Right kidney (tissue), 9 donors: ENCODE data around the gene PNPLA5.
"Not testable (repeated sequence)": the region's sequence is repeated elsewhere in the genome, so short reads cannot be mapped to it uniquely, and the experiment has no call there.

Experiments
- DNase-seq: peaks from one replicate; pipeline ENCODE4 v3.0.0-alpha.2; 2016
- long read RNA-seq, 8 donors: transcript quantifications; one replicate each; lab custom pipeline, GENCODE V29; 2026

PNPLA5 gene, protein sequence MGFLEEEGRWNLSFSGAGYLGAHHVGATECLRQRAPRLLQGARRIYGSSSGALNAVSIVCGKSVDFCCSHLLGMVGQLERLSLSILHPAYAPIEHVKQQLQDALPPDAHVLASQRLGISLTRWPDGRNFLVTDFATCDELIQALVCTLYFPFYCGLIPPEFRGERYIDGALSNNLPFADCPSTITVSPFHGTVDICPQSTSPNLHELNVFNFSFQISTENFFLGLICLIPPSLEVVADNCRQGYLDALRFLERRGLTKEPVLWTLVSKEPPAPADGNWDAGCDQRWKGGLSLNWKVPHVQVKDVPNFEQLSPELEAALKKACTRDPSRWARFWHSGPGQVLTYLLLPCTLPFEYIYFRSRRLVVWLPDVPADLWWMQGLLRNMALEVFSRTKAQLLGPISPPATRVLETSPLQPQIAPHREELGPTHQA
- long read RNA-seq, donor 1: 0 reads
- long read RNA-seq, donor 2: 0 reads
- long read RNA-seq, donor 3: 0 reads
- long read RNA-seq, donor 4: 0 reads
- long read RNA-seq, donor 5: 0 reads
- long read RNA-seq, donor 6: 0 reads
- long read RNA-seq, donor 7: 0 reads
- long read RNA-seq, donor 8: 0 reads

GRCh38 chr22:43891360-43892182, at the start of gene PNPLA5:
PNPLA5 (minus strand) TSS chr22:43892013; CDS start chr22:43891880, 133 bp downstream.
- DNase-seq: peak; percentile 37

DNA sequence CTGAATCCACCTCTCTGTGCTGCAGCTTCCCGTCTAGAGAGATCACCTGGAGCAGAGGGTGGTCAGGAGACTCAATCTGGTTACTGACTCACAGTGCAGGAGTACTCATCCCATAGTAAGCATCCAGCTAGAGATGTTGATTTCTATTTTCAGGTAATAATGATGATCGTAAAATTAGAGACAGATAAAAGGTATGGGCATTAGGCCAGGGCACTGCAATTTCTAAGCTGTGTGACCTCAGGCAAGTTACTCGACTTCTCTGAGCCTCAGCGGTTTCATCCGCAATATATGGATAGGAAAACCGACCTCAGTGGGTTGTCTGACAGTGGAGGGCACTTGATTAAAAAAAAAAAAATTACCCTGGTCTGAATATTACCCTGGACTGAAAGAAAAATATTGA, 49.6 kb upstream of the PNPLA5 start:
- no peak for DNase-seq

- no peak for DNase-seq
Measured at GRCh38 chr22:43931771-43932170, 40.0 kb upstream of the PNPLA5 start.

DNA sequence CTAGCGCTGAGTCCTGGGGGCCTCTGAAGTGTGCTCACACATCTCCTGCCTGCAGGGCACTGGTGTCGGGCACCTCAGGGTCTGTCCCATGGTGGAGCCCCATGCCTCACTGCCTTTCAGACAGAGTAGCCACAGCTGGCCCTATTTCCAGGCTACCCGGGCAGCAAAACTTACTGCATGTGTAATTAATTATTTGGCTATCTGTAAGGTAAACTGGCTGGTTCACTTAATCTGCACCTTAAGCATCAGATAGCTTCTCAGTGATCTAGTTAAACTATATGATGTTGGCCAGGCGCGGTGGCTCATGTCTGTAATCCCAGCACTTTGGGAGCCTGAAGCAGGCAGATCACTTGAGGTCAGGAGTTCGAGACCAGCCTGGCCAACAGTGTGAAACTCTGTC, 37.1 kb upstream of the PNPLA5 start:
- DNase-seq: no peak

DNA sequence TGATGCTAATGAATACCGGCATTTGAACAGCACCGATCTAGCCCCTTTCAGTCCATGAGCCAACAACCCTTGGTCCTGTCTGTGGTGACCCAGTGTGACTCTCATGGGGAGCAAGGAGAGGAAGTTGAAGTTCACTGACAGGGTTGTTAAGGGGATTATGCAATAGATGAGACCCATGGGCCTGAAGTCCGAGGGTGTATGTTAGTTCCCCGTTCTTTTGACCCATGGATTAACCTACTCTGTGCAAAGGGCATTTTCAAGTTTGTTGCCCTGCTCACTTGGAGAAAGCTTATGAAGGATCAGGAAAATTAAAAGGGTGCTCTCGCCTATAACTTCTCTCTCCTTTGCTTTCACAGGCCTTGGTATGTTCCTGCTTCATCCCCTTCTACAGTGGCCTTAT, 36.7 kb upstream of the PNPLA5 start:
- no peak for DNase-seq

DNA sequence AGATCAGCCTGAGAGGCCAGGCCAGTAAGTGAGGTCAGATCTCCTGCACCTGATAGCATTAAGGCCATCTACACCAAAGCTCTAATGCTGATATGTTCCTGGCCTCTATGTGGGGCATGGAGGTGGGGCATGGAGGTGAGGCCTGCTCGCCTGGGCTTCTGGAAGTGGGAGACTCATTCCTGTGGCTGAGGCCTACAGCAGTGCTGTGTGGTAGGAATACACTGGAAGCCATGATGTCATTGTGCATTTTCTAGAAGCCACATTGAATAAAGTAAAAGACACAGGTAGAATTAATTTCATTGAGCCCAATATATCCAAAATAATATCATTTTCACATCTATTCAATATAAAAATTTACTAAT, 34.5 kb upstream of the PNPLA5 start:
- DNase-seq: no peak

- no peak for DNase-seq
Measured at GRCh38 chr22:43925433-43926348, 33.9 kb upstream of the PNPLA5 start.

GRCh38 chr22:43924877-43925276, 33.1 kb upstream of the PNPLA5 start:
- DNase-seq: no peak

DNA sequence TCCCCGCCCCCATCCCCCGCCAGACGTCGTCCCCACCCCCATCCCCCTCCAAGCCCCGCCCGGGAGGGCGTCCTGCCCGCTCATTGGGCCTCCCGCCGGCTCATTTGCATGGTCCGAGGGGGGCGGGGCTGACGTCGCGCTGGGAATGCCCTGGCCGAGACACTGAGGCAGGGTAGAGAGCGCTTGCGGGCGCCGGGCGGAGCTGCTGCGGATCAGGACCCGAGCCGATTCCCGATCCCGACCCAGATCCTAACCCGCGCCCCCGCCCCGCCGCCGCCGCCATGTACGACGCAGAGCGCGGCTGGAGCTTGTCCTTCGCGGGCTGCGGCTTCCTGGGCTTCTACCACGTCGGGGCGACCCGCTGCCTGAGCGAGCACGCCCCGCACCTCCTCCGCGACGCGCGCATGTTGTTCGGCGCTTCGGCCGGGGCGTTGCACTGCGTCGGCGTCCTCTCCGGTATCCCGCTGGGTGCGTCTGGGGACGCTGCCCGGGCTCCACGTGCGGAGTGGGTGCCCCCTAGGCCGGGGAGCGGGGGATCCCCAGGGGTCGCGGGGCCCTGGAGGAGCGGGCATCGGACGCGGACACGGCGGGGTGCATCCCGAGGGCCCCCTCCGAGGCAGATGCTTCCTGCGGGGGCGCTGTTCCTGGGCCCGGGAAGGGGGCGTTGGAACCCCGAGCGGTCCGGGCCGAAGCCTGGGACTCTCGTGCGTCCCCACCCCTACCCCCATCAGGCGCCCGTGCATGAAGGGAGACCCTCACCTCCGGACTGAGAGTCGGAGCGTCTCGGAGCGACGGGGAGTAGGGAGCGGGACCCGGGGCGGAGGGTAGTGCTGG, 32.0 kb upstream of the PNPLA5 start, which contains the start of gene PNPLA3:
PNPLA3 (plus strand) TSS at position 175 of the 834 bp plus-strand sequence; CDS start at position 282, 107 bp downstream.
- DNase-seq: peak; percentile 89

DNA sequence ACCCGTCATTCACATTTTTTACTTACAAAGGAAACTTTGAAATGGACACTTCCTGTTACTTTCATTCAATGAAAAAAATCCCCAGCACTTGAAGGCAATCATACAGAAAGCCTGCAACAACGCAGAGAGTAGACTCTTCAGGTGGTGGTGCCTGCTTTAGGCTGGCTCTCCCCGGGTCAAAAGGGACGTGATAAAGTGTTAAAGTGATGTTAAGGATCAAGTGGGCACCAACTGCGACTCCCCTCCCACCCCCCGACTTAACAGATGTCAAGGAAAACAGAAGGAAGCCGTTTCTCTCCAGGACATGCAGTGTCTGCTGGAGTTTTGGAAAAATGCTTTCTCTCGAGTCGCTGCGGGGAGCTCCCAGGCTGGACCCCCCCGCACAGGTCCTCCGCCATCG, 31.4 kb upstream of the PNPLA5 start:
- peak; percentile 64 for DNase-seq

- no peak for DNase-seq
Measured at GRCh38 chr22:43922123-43922522, 30.3 kb upstream of the PNPLA5 start.

- no peak for DNase-seq
Measured at GRCh38 chr22:43921370-43921769, 29.6 kb upstream of the PNPLA5 start.

GRCh38 chr22:43919106-43919973, 27.5 kb upstream of the PNPLA5 start:
- DNase-seq: no peak

DNA sequence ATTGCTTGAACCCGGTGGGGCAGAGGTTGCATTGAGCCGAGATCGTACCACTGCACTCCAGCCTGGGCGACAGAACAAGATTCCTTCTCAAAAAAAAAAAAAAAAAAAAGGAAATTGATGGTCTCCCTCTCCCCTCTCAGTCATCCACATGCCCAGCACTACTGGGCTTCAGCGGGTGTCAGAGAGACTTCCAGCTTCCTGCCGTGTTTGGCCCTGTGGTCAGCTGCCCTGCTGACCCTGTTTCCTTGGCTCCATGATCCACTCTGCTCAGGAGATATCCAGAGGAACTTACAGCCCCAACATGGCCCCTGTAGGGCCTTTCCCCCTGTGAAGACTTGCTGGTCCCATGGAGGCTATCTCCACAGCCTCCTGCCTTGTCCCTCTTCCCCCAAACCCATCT, 25.7 kb upstream of the PNPLA5 start:
- no peak for DNase-seq

GRCh38 chr22:43911351-43911750, 19.5 kb upstream of the PNPLA5 start:
- DNase-seq: no peak

DNA sequence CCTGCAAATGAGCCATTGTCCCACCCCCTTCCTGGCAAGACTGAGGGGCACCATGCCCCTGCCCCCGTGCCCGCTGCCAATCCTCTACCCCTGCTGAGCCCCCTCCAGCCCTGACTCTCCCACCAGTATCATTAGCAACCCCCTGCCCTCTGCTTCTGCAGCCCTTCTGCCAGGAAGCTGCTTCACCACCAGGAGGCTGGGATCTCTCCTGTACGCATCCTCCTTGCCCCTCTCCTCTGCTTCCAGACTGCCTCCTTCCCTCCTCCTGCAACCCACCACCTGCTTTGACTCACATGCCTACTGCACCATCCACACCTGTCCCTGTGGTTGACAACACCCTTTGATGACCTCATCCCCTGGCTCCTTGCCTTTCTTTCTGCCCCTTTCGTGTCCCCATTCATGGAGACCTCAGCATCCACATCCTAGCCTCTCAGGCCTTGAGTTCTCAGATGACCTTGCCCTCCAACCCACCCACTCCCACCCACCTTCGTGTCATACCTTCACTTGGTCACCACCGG, 18.4 kb upstream of the PNPLA5 start:
- DNase-seq: no peak

GRCh38 chr22:43909708-43910107, 17.9 kb upstream of the PNPLA5 start:
- DNase-seq: no peak

DNA sequence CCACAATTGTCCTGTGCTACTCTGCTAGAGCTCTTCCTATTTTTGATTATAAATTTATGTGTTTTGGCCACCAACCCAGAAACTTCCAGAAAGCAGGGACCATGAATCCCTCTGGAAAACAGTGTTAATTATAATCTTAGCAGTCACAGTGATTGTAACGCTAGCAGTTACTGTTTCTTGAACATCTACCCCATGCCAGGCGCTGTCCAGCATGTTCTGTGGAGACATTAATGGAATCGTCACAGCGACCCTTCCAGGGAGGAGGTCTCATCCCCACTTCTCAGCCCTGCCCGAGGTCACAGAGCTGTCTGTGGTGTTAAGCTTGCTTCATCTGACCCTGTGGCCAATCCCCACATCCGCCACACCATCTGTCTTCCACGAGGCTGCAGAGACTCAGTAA, 13.9 kb upstream of the PNPLA5 start:
- no peak for DNase-seq

DNA sequence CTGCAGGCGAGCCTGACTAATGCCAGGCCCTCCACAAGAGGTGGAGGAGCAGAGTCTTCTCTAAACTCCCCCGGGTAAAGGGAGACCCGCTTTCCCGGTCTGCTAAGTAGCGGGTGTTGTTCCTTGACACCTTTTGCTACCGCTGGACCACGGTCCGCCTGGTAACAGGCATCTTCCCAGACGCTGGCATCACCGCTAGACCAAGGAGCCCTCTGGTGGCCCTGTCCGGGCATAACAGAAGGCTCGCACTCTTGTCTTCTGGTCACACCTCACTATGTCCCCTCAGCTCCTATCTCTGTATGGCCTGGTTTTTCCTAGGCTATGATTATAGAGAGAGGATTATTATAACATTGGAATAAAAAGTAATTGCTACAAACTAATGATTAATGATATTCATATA, 12.6 kb upstream of the PNPLA5 start:
- not testable (repeated sequence) for DNase-seq

GRCh38 chr22:43903033-43903432, 11.2 kb upstream of the PNPLA5 start:
- not testable (repeated sequence) for DNase-seq
